ENCODE results near the gene STARD9. TPM values are rescaled to one million over a fixed set of nuclear protein-coding genes. Genes with fewer than 3 reads are reported as not detected.

The STARD9 gene
- total and polyA plus RNA-seq, 10 of the 15 experiments (the other 5 are each of a cell fraction or from before 2014, with no cell fraction given): 0.58 to 11.5 (median 6.1) TPM

DNA sequence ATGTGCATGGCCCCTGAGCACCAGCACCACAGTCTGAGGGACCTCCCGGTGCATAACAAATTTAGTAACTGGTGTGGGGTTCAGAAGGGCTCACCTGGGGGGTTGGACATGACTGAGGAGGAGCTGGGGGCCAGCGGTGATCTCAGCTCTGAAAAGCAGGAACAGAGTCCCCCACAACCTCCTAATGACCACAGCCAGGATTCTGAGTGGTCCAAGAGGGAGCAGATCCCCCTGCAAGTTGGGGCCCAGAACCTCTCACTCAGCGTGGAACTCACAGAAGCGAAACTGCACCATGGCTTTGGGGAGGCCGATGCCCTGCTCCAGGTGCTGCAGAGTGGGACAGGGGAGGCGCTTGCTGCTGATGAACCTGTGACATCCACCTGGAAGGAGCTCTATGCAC, 118.5 kb downstream of the STARD9 start (continued):
- TF ChIP-seq, protein P1, sequence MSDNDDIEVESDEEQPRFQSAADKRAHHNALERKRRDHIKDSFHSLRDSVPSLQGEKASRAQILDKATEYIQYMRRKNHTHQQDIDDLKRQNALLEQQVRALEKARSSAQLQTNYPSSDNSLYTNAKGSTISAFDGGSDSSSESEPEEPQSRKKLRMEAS (IDR thresholded peaks at IDR 0.05; ENCODE audit: low read depth, low read length): no peak
- TF ChIP-seq MYB (IDR thresholded peaks at IDR 0.05; ENCODE audit: borderline replicate concordance, low read depth, low read length) (no peak), MYC (IDR thresholded peaks at IDR 0.05; ENCODE audit: insufficient read depth, insufficient read length, insufficient replicate concordance, low read length, severe bottlenecking) (no peak), RELA (IDR thresholded peaks at IDR 0.05; ENCODE audit: borderline replicate concordance, partially characterized antibody) (no peak), BRCA1 (IDR thresholded peaks at IDR 0.05; ENCODE audit: low read depth, low read length) (no peak), ATF7 (IDR thresholded peaks at IDR 0.05; ENCODE audit: low read depth) (no peak), WRNIP1 (IDR thresholded peaks at IDR 0.05; ENCODE audit: borderline replicate concordance, low read depth, low read length) (no peak), RB1 (IDR thresholded peaks at IDR 0.05; ENCODE audit: borderline replicate concordance) (no peak), NFIC (IDR thresholded peaks at IDR 0.05; ENCODE audit: low read depth, low read length) (no peak), HDAC6 (IDR thresholded peaks at IDR 0.05; ENCODE audit: unreplicated experiment) (no peak)
- TF ChIP-seq, protein P2, sequence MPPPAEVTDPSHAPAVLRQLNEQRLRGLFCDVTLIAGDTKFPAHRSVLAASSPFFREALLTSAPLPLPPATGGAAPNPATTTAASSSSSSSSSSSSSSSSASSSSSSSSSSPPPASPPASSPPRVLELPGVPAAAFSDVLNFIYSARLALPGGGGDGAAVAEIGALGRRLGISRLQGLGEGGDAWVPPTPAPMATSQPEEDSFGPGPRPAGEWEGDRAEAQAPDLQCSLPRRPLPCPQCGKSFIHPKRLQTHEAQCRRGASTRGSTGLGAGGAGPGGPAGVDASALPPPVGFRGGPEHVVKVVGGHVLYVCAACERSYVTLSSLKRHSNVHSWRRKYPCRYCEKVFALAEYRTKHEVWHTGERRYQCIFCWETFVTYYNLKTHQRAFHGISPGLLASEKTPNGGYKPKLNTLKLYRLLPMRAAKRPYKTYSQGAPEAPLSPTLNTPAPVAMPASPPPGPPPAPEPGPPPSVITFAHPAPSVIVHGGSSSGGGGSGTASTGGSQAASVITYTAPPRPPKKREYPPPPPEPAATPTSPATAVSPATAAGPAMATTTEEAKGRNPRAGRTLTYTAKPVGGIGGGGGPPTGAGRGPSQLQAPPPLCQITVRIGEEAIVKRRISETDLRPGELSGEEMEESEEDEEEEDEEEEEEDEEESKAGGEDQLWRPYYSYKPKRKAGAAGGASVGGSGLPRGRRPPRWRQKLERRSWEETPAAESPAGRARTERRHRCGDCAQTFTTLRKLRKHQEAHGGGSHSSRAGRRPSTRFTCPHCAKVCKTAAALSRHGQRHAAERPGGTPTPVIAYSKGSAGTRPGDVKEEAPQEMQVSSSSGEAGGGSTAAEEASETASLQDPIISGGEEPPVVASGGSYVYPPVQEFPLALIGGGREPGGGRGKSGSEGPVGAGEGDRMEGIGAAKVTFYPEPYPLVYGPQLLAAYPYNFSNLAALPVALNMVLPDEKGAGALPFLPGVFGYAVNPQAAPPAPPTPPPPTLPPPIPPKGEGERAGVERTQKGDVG (CRISPR knock-in tag; IDR thresholded peaks at IDR 0.05): no peak

Data from GM12878 (cell line).